OCI-LY7 (cell line): ENCODE results near the gene P4HA3. TPM values are rescaled to one million over a fixed set of nuclear protein-coding genes. Genes with fewer than 3 reads are reported as not detected.

Source experiments
- BruUV-seq: library from RNA; stranded (reverse); fragments of 400-500 nt; replicated peaks from 2 replicates; lab custom pipeline; 2021; lab: Mats Ljungman, UMichigan
- CTCF ChIA-PET: fragments of 300-600 bp; sonication (Branson Sonifier 250); formaldehyde crosslinking; loops from one replicate; lab custom pipeline; 2022; ENCODE audit warnings: antibody characterized with exemption; ENCODE audit not compliant: unreplicated experiment; lab: Charles Lee
- POLR2A ChIA-PET: fragments of 300-600 bp; sonication (Branson Sonifier 250); formaldehyde crosslinking; loops from one replicate; lab custom pipeline; 2022; ENCODE audit warnings: antibody characterized with exemption; lab: Charles Lee
- DNase-seq: peaks from one replicate; pipeline ENCODE4 v3.0.0-alpha.2; 2015; ENCODE audit warnings: low spot score
- H2AFZ ChIP-seq: fragments of 200-600 bp; sonication (generic), shearing (Covaris generic); 2 replicates; pipeline ENCODE4 v1.6.1; 2014; ENCODE audit warnings: mild to moderate bottlenecking, antibody characterized with exemption, low read length, moderate library complexity
- H3K27ac ChIP-seq: fragments of 200-600 bp; sonication (generic); 2 replicates; pipeline ENCODE4 v1.5.1; 2014; ENCODE audit warnings: mixed run types, low read depth, mild to moderate bottlenecking, moderate library complexity, low read length, inconsistent platforms; ENCODE audit not compliant: poor library complexity, severe bottlenecking
- H3K36me3 ChIP-seq: fragments of 200-600 bp; sonication (generic); 2 replicates; pipeline ENCODE4 v1.6.1; 2014; ENCODE audit warnings: mild to moderate bottlenecking, antibody characterized with exemption, low read length, moderate library complexity, mixed read lengths; ENCODE audit not compliant: insufficient read depth
- H3K4me1 ChIP-seq: fragments of 200-600 bp; sonication (generic); 2 replicates; pipeline ENCODE4 v1.5.1; 2014; ENCODE audit warnings: mild to moderate bottlenecking, low read length; ENCODE audit not compliant: insufficient read depth, poor library complexity, severe bottlenecking
- H3K4me2 ChIP-seq: fragments of 200-600 bp; sonication (generic); 2 replicates; pipeline ENCODE4 v1.6.1; 2014; ENCODE audit warnings: mild to moderate bottlenecking, low read length
- H3K4me3 ChIP-seq: fragments of 200-600 bp; sonication (generic); 2 replicates; pipeline ENCODE4 v1.5.1; 2014; ENCODE audit warnings: mild to moderate bottlenecking, low read depth, low read length; ENCODE audit not compliant: poor library complexity, severe bottlenecking
- H3K79me2 ChIP-seq: fragments of 200-600 bp; sonication (generic); 2 replicates; pipeline ENCODE4 v1.6.1; 2016; ENCODE audit warnings: low read depth, mild to moderate bottlenecking, low read length, moderate library complexity, mixed read lengths; ENCODE audit not compliant: insufficient read depth
- H3K9me2 ChIP-seq: fragments of 200-600 bp; sonication (generic); 2 replicates; pipeline ENCODE4 v1.6.1; 2016; ENCODE audit warnings: mild to moderate bottlenecking, low read length, mixed read lengths; ENCODE audit not compliant: insufficient read depth
- H3K9me3 ChIP-seq: fragments of 200-600 bp; sonication (generic); 2 replicates; pipeline ENCODE4 v1.6.1; 2014; ENCODE audit warnings: mild to moderate bottlenecking, mixed run types, low read length, mixed read lengths
- H4K20me1 ChIP-seq: fragments of 200-600 bp; sonication (generic); 2 replicates; pipeline ENCODE4 v1.6.1; 2014; ENCODE audit warnings: mild to moderate bottlenecking, antibody characterized with exemption, low read length, moderate library complexity, mixed read lengths; ENCODE audit not compliant: insufficient read depth
- EZH2phosphoT487 ChIP-seq: fragments of 200-600 bp; sonication (generic); IDR thresholded peaks from 2 replicates; pipeline ENCODE4 v1.6.1; 2018; ENCODE audit warnings: low read depth, borderline replicate concordance, mild to moderate bottlenecking, mixed run types, antibody characterized with exemption, low read length, moderate library complexity, mixed read lengths
- intact Hi-C: fragments of 100-400 bp; cut with micrococcal nuclease; formaldehyde crosslinking; loops from one replicate; pipeline ENCODE4 v1.10.0; 2022; ENCODE audit not compliant: unreplicated experiment
- total RNA-seq, 2 experiments: library from RNA; depleted of rRNA in 1 of 2; stranded (reverse); fragments of >200 nt in 1 of 2; shearing (Covaris generic) in 1 of 2; gene quantifications; 2 replicates each; pipeline ENCODE4 v1.2.3, GENCODE V29; 2014 to 2022
- TF ChIP-seq, protein P1 (sequence below): fragments of 200-600 bp; sonication (generic); conservative IDR thresholded peaks from 2 replicates; pipeline ENCODE4 v1.5.1; 2014; ENCODE audit warnings: mild to moderate bottlenecking, antibody characterized with exemption, low read length, moderate library complexity, mixed read lengths

The P4HA3 gene
- total RNA-seq, 2 experiments from 2014 or later, result not detected

DNA sequence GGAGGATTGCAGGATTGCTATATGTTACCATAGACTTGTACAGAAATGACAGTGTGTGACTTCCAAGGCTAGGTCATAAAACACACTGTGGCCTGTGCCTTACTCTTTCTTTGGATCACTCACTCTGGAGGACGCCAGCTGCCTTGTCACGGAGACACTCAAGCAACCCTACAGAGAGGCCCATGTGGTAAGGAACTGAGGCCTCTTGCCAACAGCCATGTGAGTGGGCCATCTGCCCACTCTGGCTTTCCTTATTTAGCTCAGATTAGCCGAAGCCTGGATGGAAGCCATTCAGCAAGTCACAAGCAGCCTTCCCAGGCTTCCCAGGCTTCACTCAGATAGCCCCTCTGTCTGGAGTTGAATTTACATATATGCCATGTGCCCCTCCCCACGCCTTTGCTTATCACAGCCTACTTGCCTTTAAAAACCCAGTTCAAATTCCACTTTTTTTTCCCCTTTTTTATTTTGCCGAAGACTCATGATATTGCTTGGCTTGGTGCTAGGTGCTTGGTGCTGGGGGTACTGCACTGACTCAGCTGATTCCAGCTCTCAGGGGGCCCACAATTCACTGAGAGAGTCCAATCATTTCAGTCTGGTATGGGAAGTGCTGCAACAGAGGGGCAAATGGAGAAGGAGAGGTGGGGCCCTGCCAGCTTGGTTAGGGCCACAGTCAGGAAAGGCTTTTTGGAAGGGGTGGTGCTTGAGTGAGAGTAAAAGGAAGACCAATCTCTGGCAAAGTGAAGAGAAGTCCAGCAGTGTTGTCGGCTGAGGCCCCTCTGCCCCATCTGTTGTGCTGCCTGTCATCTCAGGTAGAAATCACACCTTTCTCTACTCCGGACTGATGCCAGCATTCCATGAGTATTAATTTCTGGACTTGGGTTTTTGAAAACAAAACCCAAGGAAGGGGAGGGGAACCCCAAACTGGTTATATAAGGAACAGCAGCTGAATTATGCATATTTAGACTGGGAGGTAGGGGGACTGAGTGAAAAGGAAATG lies 14.5 kb upstream of the P4HA3 start:
- DNase-seq, result no peak
- no peaks in the 10 kb centered on the region for H4K20me1 ChIP-seq
- no peaks in the 10 kb centered on the region for H3K9me3 ChIP-seq
- H3K36me3 ChIP-seq, result no peaks in the 10 kb centered on the region
- H3K27ac ChIP-seq, result no peak overlapping the region
- TF ChIP-seq EZH2phosphoT487, result no peak
- H3K4me3 ChIP-seq, result no peak overlapping the region
- no peak overlapping the region for H3K4me2 ChIP-seq
- H3K9me2 ChIP-seq, result no peaks in the 10 kb centered on the region
- ChIA-PET CTCF (interaction anchor here (0.6 kb wide), 1 partner anchor 86 kb away, joined by 3 read pairs; no protein-coding TSS in a partner anchor), POLR2A (no interaction called here)
- no peak overlapping the region for H2AFZ ChIP-seq
- BruUV-seq, result no TSS peak
- intact Hi-C loops, result no loop called here
- H3K4me1 ChIP-seq, result no peaks in the 10 kb centered on the region
- H3K79me2 ChIP-seq, result no peaks in the 10 kb centered on the region

DNA sequence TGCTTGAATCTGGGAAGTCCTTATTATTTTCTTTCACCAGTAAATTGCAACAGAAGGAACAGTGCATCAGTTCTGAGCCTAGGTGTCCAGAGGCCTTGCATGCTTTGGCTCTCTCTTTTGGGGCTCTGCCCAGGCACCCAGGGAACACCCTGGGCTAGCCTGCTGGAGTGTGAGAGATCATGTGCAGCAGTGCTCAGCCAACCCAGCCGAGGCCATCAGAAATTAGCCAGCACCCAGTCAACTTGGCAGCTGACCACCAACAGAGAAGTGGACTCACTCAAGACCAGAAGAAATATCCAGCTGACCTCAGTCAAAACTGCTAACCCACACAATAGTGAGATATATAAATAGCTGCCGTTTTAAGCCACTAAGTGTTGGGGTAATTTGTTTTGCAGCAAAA lies 11.2 kb upstream of the P4HA3 start:
- Histone ChIP-seq H4K20me1 (no peaks in the 10 kb centered on the region), H2AFZ (no peak overlapping the region), H3K9me2 (no peaks in the 10 kb centered on the region), H3K79me2 (no peaks in the 10 kb centered on the region), H3K4me1 (no peaks in the 10 kb centered on the region), H3K4me2 (no peak overlapping the region), H3K27ac (no peak overlapping the region), H3K9me3 (no peaks in the 10 kb centered on the region), H3K36me3 (no peaks in the 10 kb centered on the region), H3K4me3 (no peak overlapping the region)
- DNase-seq, result no peak
- POLR2A ChIA-PET, result no interaction called here
- TF ChIP-seq, protein P1, sequence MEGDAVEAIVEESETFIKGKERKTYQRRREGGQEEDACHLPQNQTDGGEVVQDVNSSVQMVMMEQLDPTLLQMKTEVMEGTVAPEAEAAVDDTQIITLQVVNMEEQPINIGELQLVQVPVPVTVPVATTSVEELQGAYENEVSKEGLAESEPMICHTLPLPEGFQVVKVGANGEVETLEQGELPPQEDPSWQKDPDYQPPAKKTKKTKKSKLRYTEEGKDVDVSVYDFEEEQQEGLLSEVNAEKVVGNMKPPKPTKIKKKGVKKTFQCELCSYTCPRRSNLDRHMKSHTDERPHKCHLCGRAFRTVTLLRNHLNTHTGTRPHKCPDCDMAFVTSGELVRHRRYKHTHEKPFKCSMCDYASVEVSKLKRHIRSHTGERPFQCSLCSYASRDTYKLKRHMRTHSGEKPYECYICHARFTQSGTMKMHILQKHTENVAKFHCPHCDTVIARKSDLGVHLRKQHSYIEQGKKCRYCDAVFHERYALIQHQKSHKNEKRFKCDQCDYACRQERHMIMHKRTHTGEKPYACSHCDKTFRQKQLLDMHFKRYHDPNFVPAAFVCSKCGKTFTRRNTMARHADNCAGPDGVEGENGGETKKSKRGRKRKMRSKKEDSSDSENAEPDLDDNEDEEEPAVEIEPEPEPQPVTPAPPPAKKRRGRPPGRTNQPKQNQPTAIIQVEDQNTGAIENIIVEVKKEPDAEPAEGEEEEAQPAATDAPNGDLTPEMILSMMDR, result no peak
- no peak for TF ChIP-seq EZH2phosphoT487
- CTCF ChIA-PET, result no interaction called here
- BruUV-seq, result no TSS peak
- intact Hi-C loops, result loop anchor here (5.0 kb wide), 1 partner anchor 360 kb away; no protein-coding TSS in a partner anchor

DNA sequence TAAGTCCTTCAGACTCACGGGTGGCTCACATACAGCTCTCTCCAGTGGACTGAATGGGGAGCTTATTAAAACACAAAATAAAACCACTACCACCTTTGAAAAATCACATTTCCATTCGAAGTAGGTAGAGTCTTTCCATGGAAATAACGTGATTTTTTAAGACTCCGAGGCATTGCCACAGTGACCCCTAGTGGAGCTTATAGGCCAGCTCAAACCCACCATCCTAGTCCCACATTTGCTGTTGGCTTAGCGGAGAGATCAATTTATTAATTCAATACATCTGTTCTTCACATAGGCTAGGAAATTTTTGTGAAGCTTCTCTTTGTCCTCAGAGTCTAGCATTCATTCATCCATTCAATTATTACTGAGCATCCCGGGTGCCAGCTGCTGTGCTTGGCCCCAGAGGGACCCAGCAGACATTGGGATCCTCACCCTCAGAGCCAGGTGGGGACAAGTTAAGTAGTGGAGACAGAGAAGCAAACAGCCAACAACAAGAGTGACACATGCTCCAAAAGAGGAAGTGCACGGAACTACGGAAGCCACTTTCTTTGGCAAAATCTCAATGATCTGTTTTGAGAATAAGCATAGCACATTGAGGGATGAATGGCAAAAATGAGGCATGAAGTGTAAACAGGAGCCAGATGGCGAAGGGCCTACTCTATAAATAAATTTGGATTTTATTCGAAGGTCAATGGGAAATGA lies 10.2 kb upstream of the P4HA3 start:
- H3K4me2 ChIP-seq, result no peak overlapping the region
- H4K20me1 ChIP-seq, result no peaks in the 10 kb centered on the region
- DNase-seq, result peak; percentile 31
- intact Hi-C loops, result loop anchor here (5.0 kb wide), 1 partner anchor 359 kb away; no protein-coding TSS in a partner anchor
- no peak overlapping the region for H2AFZ ChIP-seq
- no peak overlapping the region for H3K4me3 ChIP-seq
- ChIA-PET POLR2A (no interaction called here), CTCF (no interaction called here)
- no peaks in the 10 kb centered on the region for H3K36me3 ChIP-seq
- H3K4me1 ChIP-seq, result no peaks in the 10 kb centered on the region
- no peaks in the 10 kb centered on the region for H3K79me2 ChIP-seq
- H3K9me3 ChIP-seq, result peaks cover 10% of the 10 kb centered on the region
- no TSS peak for BruUV-seq
- no peaks in the 10 kb centered on the region for H3K9me2 ChIP-seq
- no peak for TF ChIP-seq EZH2phosphoT487
- TF ChIP-seq, protein P1, result peak; percentile 87
- H3K27ac ChIP-seq, result no peak overlapping the region
